ENCODE measurements around the gene CAPN8.
"Not testable (repeated sequence)": the region's sequence is repeated elsewhere in the genome, so short reads cannot be mapped to it uniquely, and the experiment has no call there.

CAPN8 gene

DNA sequence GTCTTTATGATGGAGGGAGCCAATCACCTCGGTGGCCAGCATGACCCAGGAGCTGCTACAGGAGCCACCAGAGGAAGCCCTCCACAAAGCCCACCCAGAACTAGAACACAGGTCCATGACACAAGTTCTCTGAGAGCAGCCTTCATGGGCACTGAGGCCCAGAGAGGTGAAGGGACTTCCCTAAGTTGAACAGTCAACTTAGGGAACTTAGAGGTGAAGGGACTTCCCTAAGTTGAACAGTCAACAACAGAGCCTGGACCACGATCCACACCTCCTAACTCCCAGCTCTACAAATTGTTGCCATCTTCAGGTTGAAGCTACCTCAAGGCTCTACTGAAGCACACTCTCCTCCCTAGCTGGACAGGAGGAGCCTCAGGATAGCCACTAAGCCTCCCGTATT is 139.5 kb downstream of the CAPN8 start:
- TF ChIP-seq, protein P1, sequence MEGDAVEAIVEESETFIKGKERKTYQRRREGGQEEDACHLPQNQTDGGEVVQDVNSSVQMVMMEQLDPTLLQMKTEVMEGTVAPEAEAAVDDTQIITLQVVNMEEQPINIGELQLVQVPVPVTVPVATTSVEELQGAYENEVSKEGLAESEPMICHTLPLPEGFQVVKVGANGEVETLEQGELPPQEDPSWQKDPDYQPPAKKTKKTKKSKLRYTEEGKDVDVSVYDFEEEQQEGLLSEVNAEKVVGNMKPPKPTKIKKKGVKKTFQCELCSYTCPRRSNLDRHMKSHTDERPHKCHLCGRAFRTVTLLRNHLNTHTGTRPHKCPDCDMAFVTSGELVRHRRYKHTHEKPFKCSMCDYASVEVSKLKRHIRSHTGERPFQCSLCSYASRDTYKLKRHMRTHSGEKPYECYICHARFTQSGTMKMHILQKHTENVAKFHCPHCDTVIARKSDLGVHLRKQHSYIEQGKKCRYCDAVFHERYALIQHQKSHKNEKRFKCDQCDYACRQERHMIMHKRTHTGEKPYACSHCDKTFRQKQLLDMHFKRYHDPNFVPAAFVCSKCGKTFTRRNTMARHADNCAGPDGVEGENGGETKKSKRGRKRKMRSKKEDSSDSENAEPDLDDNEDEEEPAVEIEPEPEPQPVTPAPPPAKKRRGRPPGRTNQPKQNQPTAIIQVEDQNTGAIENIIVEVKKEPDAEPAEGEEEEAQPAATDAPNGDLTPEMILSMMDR (IDR thresholded peaks at IDR 0.05; ENCODE audit: low read depth, low read length): no peak
- DNase-seq (ENCODE audit: extremely low read depth, low read depth): no peak

DNA sequence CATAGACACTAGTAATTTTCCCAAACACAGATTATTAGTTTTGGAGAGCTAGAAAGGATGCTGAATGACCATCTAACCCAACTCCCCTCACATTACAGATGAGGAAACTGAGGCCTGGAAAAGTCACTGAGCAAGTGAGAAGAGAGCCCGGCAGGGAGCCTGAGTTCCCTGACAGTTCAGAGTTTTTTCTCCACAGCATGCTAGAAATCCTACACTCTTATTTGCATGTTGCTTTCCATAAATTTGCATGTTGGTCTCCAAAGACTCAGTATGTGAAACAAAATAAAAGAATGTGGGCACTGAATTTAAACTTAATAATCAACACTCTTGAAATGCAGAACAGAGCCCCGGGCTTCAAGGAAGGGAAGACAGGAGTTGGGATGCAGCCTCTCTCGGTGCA is 140.0 kb downstream of the CAPN8 start:
- no peak for DNase-seq (ENCODE audit: extremely low read depth, low read depth)
- TF ChIP-seq, protein P1 (IDR thresholded peaks at IDR 0.05; ENCODE audit: low read depth, low read length): no peak

DNA sequence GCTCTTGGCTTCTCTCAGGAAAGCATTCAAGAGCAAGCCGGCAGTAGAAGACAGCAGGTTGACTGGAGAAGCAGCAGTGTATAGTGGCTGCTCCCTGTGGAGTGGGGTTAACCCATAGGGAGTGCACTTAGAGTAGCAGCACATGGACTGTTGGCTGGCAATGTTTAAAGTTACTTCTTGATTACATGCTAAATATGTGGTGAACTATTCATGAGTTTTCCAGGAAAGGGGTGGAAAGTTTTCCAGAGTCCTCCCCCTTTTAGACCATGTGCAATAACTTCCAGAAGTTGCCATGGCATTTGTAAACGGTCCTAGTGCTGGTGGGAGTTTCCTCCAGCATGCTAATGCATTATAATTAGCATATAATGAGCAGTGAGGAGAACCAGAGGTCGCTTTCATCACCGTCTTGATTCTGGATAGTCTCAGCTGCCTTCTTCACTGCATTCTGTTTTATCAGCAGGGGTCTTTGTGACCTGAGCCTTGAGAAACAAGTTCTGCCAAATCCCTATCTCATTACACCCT is 140.5 kb downstream of the CAPN8 start:
- no peak for DNase-seq (ENCODE audit: extremely low read depth, low read depth)
- TF ChIP-seq, protein P1 (IDR thresholded peaks at IDR 0.05; ENCODE audit: low read depth, low read length): no peak

DNA sequence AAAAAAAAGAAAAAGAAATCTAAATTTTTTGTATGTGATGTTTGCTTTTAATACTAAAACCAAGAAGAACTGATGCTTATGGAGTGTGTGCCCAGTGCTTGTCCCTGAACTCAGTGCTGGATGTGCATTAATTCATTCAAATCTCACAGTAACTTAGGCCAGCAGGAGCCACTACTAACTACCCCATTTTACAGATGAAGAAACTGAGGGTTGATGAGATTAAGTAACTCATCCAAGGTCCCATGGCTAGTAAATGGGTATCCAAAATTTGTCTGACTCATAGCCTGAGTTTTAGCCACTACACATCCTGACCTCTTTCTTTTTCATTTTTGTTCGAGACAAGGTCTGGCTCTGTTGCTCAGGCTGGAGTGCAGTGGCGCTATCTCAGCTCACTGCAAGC is 144.4 kb downstream of the CAPN8 start:
- no peak for DNase-seq (ENCODE audit: extremely low read depth, low read depth)
- TF ChIP-seq, protein P1 (IDR thresholded peaks at IDR 0.05; ENCODE audit: low read depth, low read length): no peak

DNA sequence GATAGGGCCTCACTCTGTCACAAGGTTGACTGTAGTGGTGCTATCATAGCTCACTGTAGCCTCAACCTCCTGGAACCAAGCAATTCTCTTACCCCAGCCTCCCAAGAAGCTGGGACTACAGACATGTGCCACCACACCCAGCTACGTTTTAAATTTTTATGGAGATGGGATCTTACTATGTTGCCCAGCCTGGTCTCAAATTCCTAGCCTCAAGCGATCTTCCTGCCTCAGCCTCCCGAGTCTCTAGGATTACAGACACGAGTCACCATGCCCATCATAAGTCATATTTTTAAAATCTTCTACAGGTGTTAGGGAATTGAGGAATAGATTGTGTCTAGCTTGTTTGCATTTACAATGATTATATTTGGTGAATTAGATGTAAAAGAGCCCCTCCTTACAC is 145.3 kb downstream of the CAPN8 start:
- TF ChIP-seq, protein P1 (IDR thresholded peaks at IDR 0.05; ENCODE audit: low read depth, low read length): no peak
- DNase-seq (ENCODE audit: extremely low read depth, low read depth): no peak

DNA sequence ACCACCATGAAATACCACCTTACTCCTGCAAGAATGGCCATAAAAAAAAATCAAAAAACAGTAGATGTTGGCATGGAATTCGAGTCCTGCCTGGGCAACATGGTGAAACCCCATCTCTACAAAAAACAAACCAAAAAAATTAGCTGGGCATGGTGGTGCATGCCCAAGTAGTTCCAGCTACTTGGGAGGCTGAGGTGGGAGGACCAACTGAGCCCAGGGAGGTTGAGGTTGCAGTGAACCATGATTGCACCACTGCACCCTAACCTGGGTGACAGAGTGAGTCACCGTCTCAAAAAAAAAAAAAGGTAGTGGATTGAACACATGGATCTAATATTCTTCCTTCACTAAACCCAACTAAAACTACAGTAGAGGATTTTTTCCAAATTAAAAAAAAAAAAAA is 146.4 kb downstream of the CAPN8 start:
- DNase-seq (ENCODE audit: extremely low read depth, low read depth): no peak
- TF ChIP-seq, protein P1 (IDR thresholded peaks at IDR 0.05; ENCODE audit: low read depth, low read length): no peak

DNA sequence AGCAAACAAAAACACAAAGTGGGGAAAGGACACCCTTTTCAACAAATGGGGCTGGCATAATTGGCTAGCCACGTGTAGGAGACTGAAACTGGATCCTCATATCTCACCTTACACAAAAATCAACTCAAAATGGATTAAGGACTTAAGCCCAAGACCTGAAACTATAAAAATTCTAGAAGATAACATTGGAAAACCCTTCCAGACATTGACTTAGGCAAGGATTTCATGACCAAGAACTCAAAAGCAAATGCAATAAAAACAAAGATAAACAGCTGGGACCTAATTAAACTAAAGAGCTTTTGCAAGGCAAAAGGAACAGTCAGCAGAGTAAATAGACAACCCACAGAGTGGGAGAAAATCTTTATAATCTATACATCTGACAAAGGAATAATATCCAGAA is 146.9 kb downstream of the CAPN8 start:
- DNase-seq (ENCODE audit: extremely low read depth, low read depth): not testable (repeated sequence)

DNA sequence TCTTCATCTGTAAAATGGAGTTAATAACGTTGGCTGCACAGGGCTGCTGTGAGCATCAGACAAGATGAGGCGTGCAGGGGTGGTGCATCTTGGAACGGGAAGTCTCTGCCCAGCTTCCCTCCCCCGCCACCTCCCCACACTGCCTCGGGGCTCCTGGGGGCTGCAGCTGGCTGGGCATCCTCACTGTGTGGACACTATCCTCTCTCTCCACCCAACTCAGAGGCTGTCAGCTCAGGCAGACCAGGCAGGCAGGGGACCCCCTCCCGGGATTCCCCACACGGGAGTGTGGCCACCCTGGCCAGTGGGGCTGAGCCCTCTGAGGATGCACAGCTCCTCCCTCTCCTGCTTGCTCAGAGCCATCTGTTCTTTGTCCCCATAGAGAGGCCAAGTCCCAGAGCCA is 149.6 kb downstream of the CAPN8 start:
- TF ChIP-seq, protein P1 (IDR thresholded peaks at IDR 0.05; ENCODE audit: low read depth, low read length): no peak

More for the DNA sequence above, 149.6 kb downstream of the CAPN8 start:
- DNase-seq (ENCODE audit: extremely low read depth, low read depth): no peak
